ENCODE results near the gene CYP19A1.

GRCh38 chr15:51237816-51238215 lies 100.6 kb downstream of the CYP19A1 start:
- TF ChIP-seq TAF1 (IDR thresholded peaks at IDR 0.05; ENCODE audit: borderline replicate concordance, insufficient read depth, low read length) (no peak), POLR2AphosphoS5 (IDR thresholded peaks at IDR 0.05; ENCODE audit: low read depth, low read length) (no peak), REST (IDR thresholded peaks at IDR 0.05; ENCODE audit: insufficient read depth in 1 of 2, low read depth in 2 of 2, low read length in 2 of 2) (no peak)

Data from PFSK-1 (cell line).